ENCODE measurements around the gene ATG13.

- TF ChIP-seq POLR2A (IDR thresholded peaks at IDR 0.05) (no peak), CTCF (IDR thresholded peaks at IDR 0.05) (no peak)
These were observed 20.2 kb upstream of the ATG13 start for GRCh38 chr11:46597155-46597554.

Measured in adrenal gland (tissue), 5 donors.